Astrocyte (in vitro differentiated cells and primary cell): ENCODE measurements around the gene DSTN.

Source experiments
- CTCF ChIP-seq: IDR thresholded peaks from 2 replicates; pipeline ENCODE4 v1.5.1; 2011; ENCODE audit warnings: low read depth, mild to moderate bottlenecking, inconsistent platforms, low read length, moderate library complexity; ENCODE audit not compliant: insufficient read depth
- EZH2 ChIP-seq: IDR thresholded peaks from 2 replicates; pipeline ENCODE4 v1.6.1; 2012; ENCODE audit warnings: mild to moderate bottlenecking, low read length, inconsistent platforms; ENCODE audit not compliant: insufficient read depth

- no peak for TF ChIP-seq EZH2
- TF ChIP-seq CTCF, result no peak
Measured at GRCh38 chr20:17645546-17646208, 75.8 kb downstream of the DSTN start.
